Measurements from ENCODE around the gene ZFYVE9.

DNA sequence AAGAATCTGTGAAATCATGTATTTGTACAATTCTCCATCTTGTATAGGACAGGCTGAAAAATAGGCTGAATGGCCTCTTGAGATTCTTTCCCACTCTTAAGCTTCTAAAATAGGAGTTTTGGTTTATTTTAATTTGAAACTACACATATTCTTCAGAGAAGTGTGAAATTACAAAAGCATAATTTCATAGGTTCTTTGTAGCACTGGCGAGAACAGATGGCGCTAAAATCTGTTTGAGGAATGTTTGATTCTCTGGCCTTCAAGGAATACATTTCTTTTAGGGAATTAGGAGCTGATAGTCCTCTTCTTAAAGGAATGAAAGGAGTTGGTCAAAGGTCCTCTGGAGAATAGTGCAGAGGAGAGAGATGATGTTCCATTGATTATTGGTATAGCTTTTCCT, 179.2 kb downstream of the ZFYVE9 start:
- TF ChIP-seq EZH2 (optimal IDR thresholded peaks at IDR 0.05; ENCODE audit: low read depth, low read length) (no peak), EZH2phosphoT487 (IDR thresholded peaks at IDR 0.05; ENCODE audit: low read length) (no peak)
- TF ChIP-seq, protein P1, sequence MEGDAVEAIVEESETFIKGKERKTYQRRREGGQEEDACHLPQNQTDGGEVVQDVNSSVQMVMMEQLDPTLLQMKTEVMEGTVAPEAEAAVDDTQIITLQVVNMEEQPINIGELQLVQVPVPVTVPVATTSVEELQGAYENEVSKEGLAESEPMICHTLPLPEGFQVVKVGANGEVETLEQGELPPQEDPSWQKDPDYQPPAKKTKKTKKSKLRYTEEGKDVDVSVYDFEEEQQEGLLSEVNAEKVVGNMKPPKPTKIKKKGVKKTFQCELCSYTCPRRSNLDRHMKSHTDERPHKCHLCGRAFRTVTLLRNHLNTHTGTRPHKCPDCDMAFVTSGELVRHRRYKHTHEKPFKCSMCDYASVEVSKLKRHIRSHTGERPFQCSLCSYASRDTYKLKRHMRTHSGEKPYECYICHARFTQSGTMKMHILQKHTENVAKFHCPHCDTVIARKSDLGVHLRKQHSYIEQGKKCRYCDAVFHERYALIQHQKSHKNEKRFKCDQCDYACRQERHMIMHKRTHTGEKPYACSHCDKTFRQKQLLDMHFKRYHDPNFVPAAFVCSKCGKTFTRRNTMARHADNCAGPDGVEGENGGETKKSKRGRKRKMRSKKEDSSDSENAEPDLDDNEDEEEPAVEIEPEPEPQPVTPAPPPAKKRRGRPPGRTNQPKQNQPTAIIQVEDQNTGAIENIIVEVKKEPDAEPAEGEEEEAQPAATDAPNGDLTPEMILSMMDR (IDR thresholded peaks at IDR 0.05; ENCODE audit: low read length) = no peak

All from MM.1S (cell line).